ENCODE data around the gene APAF1.

The APAF1 gene

GRCh38 chr12:98653866-98654493 lies 8.9 kb downstream of the APAF1 start:
- DNase-seq (no peak), ATAC-seq (ENCODE audit: insufficient read depth, low read depth) (peak; percentile 76)
- H3K9ac ChIP-seq (ENCODE audit: low read depth, low read length): no peak overlapping the region
- TF ChIP-seq EZH2 (IDR thresholded peaks at IDR 0.05; ENCODE audit: borderline replicate concordance, low read depth, low read length, severe bottlenecking) (no peak), CTCF (IDR thresholded peaks at IDR 0.05; ENCODE audit: borderline replicate concordance, extremely low read depth, low read length, poor library complexity, severe bottlenecking) (peak; percentile 78)
- H3K27me3 ChIP-seq (ENCODE audit: insufficient read depth, low read length, poor library complexity): no peaks in the 10 kb centered on the region
- H3K4me3 ChIP-seq (ENCODE audit: low read depth in 1 of 2, low read length in 2 of 2): no peak overlapping the region
- no peaks in the 10 kb centered on the region for H4K20me1 ChIP-seq (ENCODE audit: insufficient read depth, low read length)
- peaks cover 47% of the 10 kb centered on the region for H3K36me3 ChIP-seq (ENCODE audit: insufficient read depth, low read length)
- H3K4me2 ChIP-seq (ENCODE audit: insufficient read depth, low read length): no peak overlapping the region
- H3K79me2 ChIP-seq (ENCODE audit: insufficient read depth, low read length): no peaks in the 10 kb centered on the region; the same call in 1 of the 2 replicates
- H2AFZ ChIP-seq (ENCODE audit: low read depth, low read length): no peak overlapping the region
- H3K27ac ChIP-seq (ENCODE audit: low read length): no peak overlapping the region
- H3K4me1 ChIP-seq (ENCODE audit: insufficient read depth, low read length): no peaks in the 10 kb centered on the region
- no peaks in the 10 kb centered on the region for H3K9me3 ChIP-seq (ENCODE audit: insufficient read depth, low read length, severe bottlenecking)

GRCh38 chr12:98656289-98657101 lies 11.4 kb downstream of the APAF1 start:
- no peak overlapping the region for H3K4me2 ChIP-seq (ENCODE audit: insufficient read depth, low read length)
- H4K20me1 ChIP-seq (ENCODE audit: insufficient read depth, low read length): no peaks in the 10 kb centered on the region
- no peaks in the 10 kb centered on the region for H3K4me1 ChIP-seq (ENCODE audit: insufficient read depth, low read length)
- no peak for ATAC-seq (ENCODE audit: insufficient read depth, low read depth)
- TF ChIP-seq EZH2 (IDR thresholded peaks at IDR 0.05; ENCODE audit: borderline replicate concordance, low read depth, low read length, severe bottlenecking) (no peak), CTCF (IDR thresholded peaks at IDR 0.05; ENCODE audit: borderline replicate concordance, extremely low read depth, low read length, poor library complexity, severe bottlenecking) (no peak)
- H3K36me3 ChIP-seq (ENCODE audit: insufficient read depth, low read length): peaks cover 47% of the 10 kb centered on the region
- no peaks in the 10 kb centered on the region for H3K79me2 ChIP-seq (ENCODE audit: insufficient read depth, low read length)
- H3K4me3 ChIP-seq (ENCODE audit: low read depth in 1 of 2, low read length in 2 of 2): no peak overlapping the region
- H3K27ac ChIP-seq (ENCODE audit: low read length): no peak overlapping the region
- H3K9ac ChIP-seq (ENCODE audit: low read depth, low read length): no peak overlapping the region
- no peak overlapping the region for H2AFZ ChIP-seq (ENCODE audit: low read depth, low read length)
- H3K9me3 ChIP-seq (ENCODE audit: insufficient read depth, low read length, severe bottlenecking): no peaks in the 10 kb centered on the region
- no peaks in the 10 kb centered on the region for H3K27me3 ChIP-seq (ENCODE audit: insufficient read depth, low read length, poor library complexity)
- no peak for DNase-seq

GRCh38 chr12:98660521-98660920 lies 15.4 kb downstream of the APAF1 start:
- ATAC-seq (ENCODE audit: insufficient read depth, low read depth) (no peak), DNase-seq (no peak)
- H3K9me3 ChIP-seq (ENCODE audit: insufficient read depth, low read length, severe bottlenecking): no peaks in the 10 kb centered on the region
- no peak overlapping the region for H3K9ac ChIP-seq (ENCODE audit: low read depth, low read length)
- H3K4me2 ChIP-seq (ENCODE audit: insufficient read depth, low read length): no peak overlapping the region
- H3K36me3 ChIP-seq (ENCODE audit: insufficient read depth, low read length): peaks cover 57% of the 10 kb centered on the region
- no peaks in the 10 kb centered on the region for H4K20me1 ChIP-seq (ENCODE audit: insufficient read depth, low read length)
- H3K4me1 ChIP-seq (ENCODE audit: insufficient read depth, low read length): no peaks in the 10 kb centered on the region
- H3K27ac ChIP-seq (ENCODE audit: low read length): no peak overlapping the region
- H3K79me2 ChIP-seq (ENCODE audit: insufficient read depth, low read length): no peaks in the 10 kb centered on the region
- TF ChIP-seq CTCF (IDR thresholded peaks at IDR 0.05; ENCODE audit: borderline replicate concordance, extremely low read depth, low read length, poor library complexity, severe bottlenecking): no peak
- TF ChIP-seq EZH2 (IDR thresholded peaks at IDR 0.05; ENCODE audit: borderline replicate concordance, low read depth, low read length, severe bottlenecking): no peak
- no peaks in the 10 kb centered on the region for H3K27me3 ChIP-seq (ENCODE audit: insufficient read depth, low read length, poor library complexity)
- H2AFZ ChIP-seq (ENCODE audit: low read depth, low read length): no peak overlapping the region
- H3K4me3 ChIP-seq (ENCODE audit: low read depth in 1 of 2, low read length in 2 of 2): no peak overlapping the region
